ENCODE measurements around the gene PTPRC. TPM values are rescaled to one million over a fixed set of nuclear protein-coding genes. Genes with fewer than 3 reads are reported as not detected.

The PTPRC gene
- total RNA-seq, 2 experiments from 2014 or later, result 458 to 564 TPM

DNA sequence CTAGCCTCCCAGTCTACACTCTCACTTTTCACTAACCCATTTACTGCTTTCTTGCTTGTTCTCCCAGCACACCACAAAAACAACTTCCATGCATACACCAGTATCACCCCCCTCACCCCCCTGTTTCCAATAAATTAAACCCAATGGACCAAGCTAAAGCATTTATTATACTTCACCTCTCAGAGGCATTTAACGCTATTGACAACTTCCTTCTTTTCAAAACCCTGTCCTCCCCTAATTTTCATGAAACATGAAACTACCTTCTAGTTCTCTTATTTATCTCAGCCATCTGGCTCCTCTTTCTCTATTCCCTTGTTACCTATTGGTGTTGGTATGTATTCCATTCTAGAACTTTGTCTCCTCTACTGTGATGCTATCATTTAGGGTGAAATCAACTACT, 32.3 kb downstream of the PTPRC start:
- Mint-ChIP-seq H3K4me3 (peak overlapping the region; percentile 30), H3K27ac (peak overlapping the region; percentile 87), H3K36me3 (ENCODE audit: low read depth) (peaks cover 65% of the 10 kb centered on the region), H3K9me3 (ENCODE audit: low read depth) (no peaks in the 10 kb centered on the region), H3K27me3 (no peaks in the 10 kb centered on the region), H3K4me1 (peaks cover 90% of the 10 kb centered on the region)
- POLR2A ChIA-PET, result interaction anchor here (0.6 kb wide), 1 partner anchor 36 kb away, joined by 3 read pairs; no protein-coding TSS in a partner anchor
- intact Hi-C loops (cut with DNase I, micrococcal nuclease), result no loop called here
- DNase-seq (no peak), ATAC-seq (no peak)
- CTCF ChIA-PET, result interaction anchor here (0.5 to 7.2 kb wide), 4 partner anchors 9 to 811 kb away, joined by 4 to 58 read pairs (median 4); no protein-coding TSS in a partner anchor

DNA sequence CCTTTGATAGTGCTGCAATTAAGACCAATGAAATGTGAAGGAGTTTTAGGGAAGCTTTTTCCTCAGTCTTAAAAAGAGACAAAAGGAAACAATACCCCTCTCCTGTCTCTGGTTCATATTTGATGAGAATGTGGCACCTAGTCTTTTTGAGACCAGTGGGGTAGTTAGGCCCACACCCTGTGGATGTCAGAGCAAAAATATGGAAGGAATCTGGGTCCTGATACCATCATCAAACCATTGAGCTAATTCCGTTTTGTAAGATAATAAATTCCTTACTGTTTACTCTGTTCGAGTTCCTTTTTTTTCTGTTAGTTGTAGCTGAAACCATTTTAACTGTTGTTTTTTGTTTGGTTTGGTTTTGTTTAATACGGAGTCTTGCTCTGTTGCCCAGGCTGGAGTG, 33.3 kb downstream of the PTPRC start:
- POLR2A ChIA-PET, result interaction anchor here (0.9 kb wide), 1 partner anchor 9 kb away, joined by 4 read pairs; no protein-coding TSS in a partner anchor
- Mint-ChIP-seq H3K4me3 (no peak overlapping the region), H3K36me3 (ENCODE audit: low read depth) (peaks cover 62% of the 10 kb centered on the region), H3K27ac (peak overlapping the region; percentile 89), H3K4me1 (peaks cover 93% of the 10 kb centered on the region), H3K9me3 (ENCODE audit: low read depth) (no peaks in the 10 kb centered on the region), H3K27me3 (no peaks in the 10 kb centered on the region)
- CTCF ChIA-PET, result interaction anchor here (0.9 to 7.2 kb wide), 6 partner anchors 8 to 61 kb away, joined by 3 to 58 read pairs (median 4); no protein-coding TSS in a partner anchor
- DNase-seq (no peak), ATAC-seq (no peak)
- intact Hi-C loops (cut with DNase I, micrococcal nuclease), result no loop called here

DNA sequence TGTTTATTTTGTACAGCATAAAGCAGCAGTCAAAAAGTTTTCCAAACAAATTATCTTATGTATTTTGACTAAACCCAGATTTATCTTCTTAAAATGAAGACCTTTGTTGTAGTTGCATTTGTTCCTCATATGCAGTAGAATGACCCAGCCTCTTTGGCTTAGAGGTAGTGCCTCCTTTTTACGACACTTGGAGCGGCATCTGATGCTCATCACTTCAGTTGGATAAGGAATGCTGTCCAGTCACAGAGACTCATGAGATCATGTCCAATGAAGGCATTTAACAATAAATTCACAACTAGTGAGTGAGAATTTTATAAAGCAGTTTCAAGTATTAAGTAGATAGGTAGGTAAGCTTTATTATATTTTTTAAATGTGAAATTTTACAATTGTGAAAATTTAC, 35.2 kb downstream of the PTPRC start:
- Mint-ChIP-seq H3K27ac (peak overlapping the region; percentile 89), H3K36me3 (ENCODE audit: low read depth) (peaks cover 62% of the 10 kb centered on the region), H3K4me1 (peaks cover 93% of the 10 kb centered on the region), H3K9me3 (ENCODE audit: low read depth) (no peaks in the 10 kb centered on the region), H3K27me3 (no peaks in the 10 kb centered on the region), H3K4me3 (peak overlapping the region; percentile 44)
- CTCF ChIA-PET, result interaction anchor here (0.6 to 1.3 kb wide), 2 partner anchors 120 to 720 kb away, joined by 3 read pairs; no protein-coding TSS in a partner anchor
- intact Hi-C loops (cut with DNase I, micrococcal nuclease), result no loop called here
- ATAC-seq (no peak), DNase-seq (no peak)
- POLR2A ChIA-PET, result interaction anchor here (1.0 to 1.1 kb wide), 2 partner anchors 8 to 154 kb away, joined by 4 to 6 read pairs; no protein-coding TSS in a partner anchor

DNA sequence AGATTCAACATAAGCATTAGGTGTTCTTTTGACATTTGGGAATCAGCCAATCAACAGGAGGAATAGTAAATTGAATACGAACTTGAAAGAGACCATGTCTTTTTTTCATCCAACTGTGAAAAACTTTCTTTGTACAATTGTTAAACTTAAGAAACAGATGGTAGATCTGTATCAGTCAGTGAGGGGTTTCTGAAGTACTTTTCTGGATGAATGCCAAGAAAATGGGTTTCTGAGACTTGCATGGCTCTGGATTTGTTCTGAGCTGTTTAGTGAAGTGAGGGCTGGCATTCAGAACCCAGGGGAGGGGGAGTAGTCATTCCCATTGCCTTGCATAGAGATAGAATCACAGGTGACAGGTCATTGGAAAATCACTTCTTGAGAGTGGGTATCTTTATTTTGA, 37.4 kb downstream of the PTPRC start:
- Mint-ChIP-seq H3K9me3 (ENCODE audit: low read depth) (no peaks in the 10 kb centered on the region), H3K27me3 (no peaks in the 10 kb centered on the region), H3K27ac (peak overlapping the region; percentile 98), H3K4me1 (peaks cover 91% of the 10 kb centered on the region), H3K4me3 (peak overlapping the region; percentile 73), H3K36me3 (ENCODE audit: low read depth) (peaks cover 69% of the 10 kb centered on the region)
- intact Hi-C loops (cut with DNase I, micrococcal nuclease), result loop anchor here in 1 of 2 experiments (2.0 kb wide), 1 partner anchor 899 kb away; no protein-coding TSS in a partner anchor
- CTCF ChIA-PET, result interaction anchor here (0.8 to 7.7 kb wide), 3 partner anchors 7 to 55 kb away, joined by 3 to 58 read pairs (median 5); no protein-coding TSS in a partner anchor
- DNase-seq (peak; percentile 36), ATAC-seq (peak; percentile 35)
- POLR2A ChIA-PET, result interaction anchor here (1.0 kb wide), 1 partner anchor 14 kb away, joined by 3 read pairs; no protein-coding TSS in a partner anchor

DNA sequence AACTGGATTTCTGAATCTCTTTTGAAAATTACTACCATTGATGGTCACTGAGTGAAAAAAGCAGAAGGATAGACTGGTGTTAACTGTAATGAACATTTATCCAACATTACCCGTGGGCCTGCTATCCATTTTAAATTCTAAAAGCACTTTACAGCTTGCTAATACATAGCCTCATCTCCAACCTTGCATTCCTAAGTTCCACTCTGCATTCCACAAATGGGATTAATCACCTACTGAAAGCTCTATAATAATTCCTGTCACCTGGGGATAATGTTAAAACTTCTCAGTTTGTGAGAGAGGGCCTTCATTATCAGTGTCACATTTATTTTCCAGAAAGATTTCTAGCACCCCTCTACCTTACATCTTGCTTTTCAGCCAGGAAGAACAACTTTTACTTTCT, 38.2 kb downstream of the PTPRC start:
- CTCF ChIA-PET, result interaction anchor here (1.1 to 7.7 kb wide), 4 partner anchors 8 to 67 kb away, joined by 3 to 58 read pairs (median 4); no protein-coding TSS in a partner anchor
- POLR2A ChIA-PET, result interaction anchor here (0.6 kb wide), 1 partner anchor 113 kb away, joined by 7 read pairs; no protein-coding TSS in a partner anchor
- Mint-ChIP-seq H3K27ac (peak overlapping the region; percentile 98), H3K9me3 (ENCODE audit: low read depth) (no peaks in the 10 kb centered on the region), H3K27me3 (no peaks in the 10 kb centered on the region), H3K4me1 (peaks cover 89% of the 10 kb centered on the region), H3K4me3 (peak overlapping the region; percentile 73), H3K36me3 (ENCODE audit: low read depth) (peaks cover 62% of the 10 kb centered on the region)
- DNase-seq (no peak), ATAC-seq (no peak)
- intact Hi-C loops (cut with DNase I, micrococcal nuclease), result loop anchor here (1.0 to 2.0 kb wide), 3 partner anchors 8 to 900 kb away; no protein-coding TSS in a partner anchor

DNA sequence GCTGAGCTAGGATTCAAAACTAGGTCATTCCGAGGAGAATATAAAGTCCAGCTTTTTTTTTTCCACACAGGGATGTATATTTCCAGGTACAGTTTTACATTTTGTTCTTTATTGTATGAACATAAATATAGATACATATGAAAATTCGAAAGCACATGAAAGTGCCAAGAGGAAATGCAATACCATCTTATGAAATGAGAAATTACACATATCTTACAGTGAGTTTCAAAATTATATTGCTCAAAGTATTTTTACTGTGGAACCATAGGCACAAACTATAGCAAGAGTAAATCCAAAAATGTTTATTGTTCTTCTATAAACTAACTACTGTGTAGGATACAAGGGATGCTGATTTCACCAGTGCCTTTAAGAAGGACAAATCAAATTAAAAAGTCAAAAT, 39.0 kb downstream of the PTPRC start:
- H3K4me1 Mint-ChIP-seq, result peaks cover 88% of the 10 kb centered on the region
- DNase-seq (no peak), ATAC-seq (no peak)
- H3K36me3 Mint-ChIP-seq (ENCODE audit: low read depth), result peaks cover 58% of the 10 kb centered on the region
- H3K27ac Mint-ChIP-seq, result peak overlapping the region; percentile 98
- H3K4me3 Mint-ChIP-seq, result peak overlapping the region; percentile 73
- H3K9me3 Mint-ChIP-seq (ENCODE audit: low read depth), result no peaks in the 10 kb centered on the region
- H3K27me3 Mint-ChIP-seq, result no peaks in the 10 kb centered on the region
- intact Hi-C loops (cut with DNase I, micrococcal nuclease), result loop anchor here (1.0 to 2.0 kb wide), 3 partner anchors 9 to 901 kb away; no protein-coding TSS in a partner anchor
- ChIA-PET POLR2A (interaction anchor here (0.6 kb wide), 2 partner anchors 14 to 114 kb away, joined by 3 to 7 read pairs; no protein-coding TSS in a partner anchor), CTCF (interaction anchor here (0.6 to 7.7 kb wide), 7 partner anchors 9 to 399 kb away, joined by 3 to 58 read pairs (median 3); no protein-coding TSS in a partner anchor)

DNA sequence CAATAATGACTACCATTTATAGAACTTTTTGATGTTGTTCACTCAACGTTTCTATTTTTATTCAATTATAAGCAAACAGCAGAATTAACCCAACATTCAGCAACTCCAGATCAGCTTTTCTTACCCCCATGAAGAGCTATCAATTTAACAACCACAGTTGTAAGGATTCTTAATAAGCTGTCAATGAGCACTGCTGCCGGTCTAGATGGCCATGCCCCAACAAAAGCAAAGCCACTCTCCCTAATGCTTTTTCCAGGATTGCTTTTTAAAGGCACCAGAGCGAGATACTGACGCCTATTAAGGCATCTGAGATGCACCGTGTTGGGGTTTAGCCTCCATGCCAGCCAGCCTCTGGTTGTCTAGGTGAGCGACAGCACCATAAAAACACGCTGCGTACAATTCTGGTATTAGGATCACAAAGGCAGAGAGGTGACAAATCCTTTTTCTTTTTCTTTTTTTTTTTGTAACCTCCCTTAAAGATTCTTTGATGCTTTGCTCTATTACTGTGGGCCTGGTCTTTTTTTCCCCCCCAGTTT, 39.5 kb downstream of the PTPRC start:
- CTCF ChIA-PET, result interaction anchor here (0.6 to 7.7 kb wide), 6 partner anchors 9 to 399 kb away, joined by 3 to 58 read pairs (median 3); no protein-coding TSS in a partner anchor
- intact Hi-C loops (cut with DNase I, micrococcal nuclease), result no loop called here
- H3K9me3 Mint-ChIP-seq (ENCODE audit: low read depth), result no peaks in the 10 kb centered on the region
- peaks cover 88% of the 10 kb centered on the region for H3K4me1 Mint-ChIP-seq
- peaks cover 56% of the 10 kb centered on the region for H3K36me3 Mint-ChIP-seq (ENCODE audit: low read depth)
- no peaks in the 10 kb centered on the region for H3K27me3 Mint-ChIP-seq
- DNase-seq (peak; percentile 50), ATAC-seq (peak; percentile 21)
- POLR2A ChIA-PET, result interaction anchor here (0.6 to 1.1 kb wide), 4 partner anchors 9 to 68 kb away, joined by 3 to 5 read pairs (median 3); no protein-coding TSS in a partner anchor
- H3K4me3 Mint-ChIP-seq, result peak overlapping the region; percentile 73
- H3K27ac Mint-ChIP-seq, result peak overlapping the region; percentile 98

DNA sequence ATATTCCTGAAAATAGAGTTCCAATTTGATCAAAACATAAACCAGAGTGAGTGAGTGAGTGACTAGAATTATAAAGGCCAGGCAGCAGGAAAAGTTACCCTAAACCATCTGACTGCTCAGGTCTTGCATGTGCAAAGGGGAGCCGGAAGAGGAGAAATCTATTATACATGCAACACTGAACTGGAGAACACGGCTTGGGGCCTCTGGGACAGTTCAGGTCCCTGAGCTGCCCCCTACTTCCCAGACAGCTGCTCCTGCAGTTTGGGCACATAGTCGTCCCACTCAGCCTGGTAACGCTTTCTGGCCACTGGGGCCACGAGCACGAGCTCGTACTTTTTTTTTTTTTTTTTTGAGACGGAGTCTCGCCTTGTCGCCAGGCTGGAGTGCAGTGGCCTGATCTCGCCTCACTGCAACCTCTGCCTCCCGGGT, 40.1 kb downstream of the PTPRC start:
- Mint-ChIP-seq H3K9me3 (ENCODE audit: low read depth) (no peaks in the 10 kb centered on the region), H3K4me3 (peak overlapping the region; percentile 73), H3K36me3 (ENCODE audit: low read depth) (peaks cover 58% of the 10 kb centered on the region), H3K27ac (peak overlapping the region; percentile 98), H3K27me3 (no peaks in the 10 kb centered on the region), H3K4me1 (peaks cover 88% of the 10 kb centered on the region)
- ATAC-seq (peak; percentile 28), DNase-seq (peak; percentile 48)
- ChIA-PET POLR2A (interaction anchor here (0.6 to 1.1 kb wide), 5 partner anchors 9 to 68 kb away, joined by 3 to 5 read pairs (median 3); no protein-coding TSS in a partner anchor), CTCF (interaction anchor here (0.6 to 7.7 kb wide), 6 partner anchors 10 to 523 kb away, joined by 3 to 58 read pairs (median 4); no protein-coding TSS in a partner anchor)
- intact Hi-C loops (cut with DNase I, micrococcal nuclease), result no loop called here

DNA sequence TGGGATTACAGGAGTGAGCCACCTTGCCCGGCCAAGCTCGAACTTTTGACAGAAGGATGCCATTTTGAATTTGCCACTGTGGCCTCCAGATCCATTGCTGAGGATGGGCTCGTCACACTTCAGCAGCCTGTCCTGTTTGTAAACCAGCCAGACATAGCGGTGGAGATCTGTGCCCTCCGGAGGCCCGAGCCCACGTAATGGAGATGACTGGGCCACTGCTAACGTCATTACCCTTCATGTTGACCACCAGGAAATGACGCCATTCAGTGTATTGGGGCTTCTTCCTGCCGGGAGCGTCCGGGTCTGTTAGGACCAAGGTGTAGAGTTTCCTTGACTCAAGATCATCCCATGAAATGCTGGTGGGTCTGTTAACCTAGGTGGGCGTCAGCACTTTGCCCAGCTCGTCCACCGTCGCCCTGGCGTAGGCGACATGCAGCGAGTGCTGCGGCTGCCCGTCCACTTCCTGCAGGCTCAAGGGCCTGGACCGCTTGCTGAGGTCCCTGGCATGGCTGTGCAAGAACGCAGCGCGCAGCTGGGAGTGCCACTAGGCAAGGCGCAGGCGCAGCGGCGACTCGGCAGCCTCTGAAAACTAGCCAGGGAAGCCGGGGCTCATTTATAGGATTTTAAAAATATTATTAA, 40.8 kb downstream of the PTPRC start:
- CTCF ChIA-PET, result interaction anchor here (0.7 to 7.7 kb wide), 4 partner anchors 10 to 523 kb away, joined by 3 to 58 read pairs (median 4); no protein-coding TSS in a partner anchor
- Mint-ChIP-seq H3K36me3 (ENCODE audit: low read depth) (peaks cover 56% of the 10 kb centered on the region), H3K27ac (peak overlapping the region; percentile 98), H3K4me1 (peaks cover 89% of the 10 kb centered on the region), H3K27me3 (no peaks in the 10 kb centered on the region), H3K4me3 (peak overlapping the region; percentile 73), H3K9me3 (ENCODE audit: low read depth) (no peaks in the 10 kb centered on the region)
- POLR2A ChIA-PET, result interaction anchor here (0.6 to 1.1 kb wide), 6 partner anchors 10 to 160 kb away, joined by 3 to 5 read pairs (median 4); no protein-coding TSS in a partner anchor
- intact Hi-C loops (cut with DNase I, micrococcal nuclease), result loop anchor here (2.0 to 10.0 kb wide), 8 partner anchors 31 to 905 kb away; partner anchors contain the start of genes NEK7 (in 2 of the 2), C1orf53 (in 1 of the 2), DENND1B (in 1 of the 2) and LHX9 (in 1 of the 2)
- ATAC-seq, result peak; percentile 17
- peak; percentile 60 for DNase-seq

DNA sequence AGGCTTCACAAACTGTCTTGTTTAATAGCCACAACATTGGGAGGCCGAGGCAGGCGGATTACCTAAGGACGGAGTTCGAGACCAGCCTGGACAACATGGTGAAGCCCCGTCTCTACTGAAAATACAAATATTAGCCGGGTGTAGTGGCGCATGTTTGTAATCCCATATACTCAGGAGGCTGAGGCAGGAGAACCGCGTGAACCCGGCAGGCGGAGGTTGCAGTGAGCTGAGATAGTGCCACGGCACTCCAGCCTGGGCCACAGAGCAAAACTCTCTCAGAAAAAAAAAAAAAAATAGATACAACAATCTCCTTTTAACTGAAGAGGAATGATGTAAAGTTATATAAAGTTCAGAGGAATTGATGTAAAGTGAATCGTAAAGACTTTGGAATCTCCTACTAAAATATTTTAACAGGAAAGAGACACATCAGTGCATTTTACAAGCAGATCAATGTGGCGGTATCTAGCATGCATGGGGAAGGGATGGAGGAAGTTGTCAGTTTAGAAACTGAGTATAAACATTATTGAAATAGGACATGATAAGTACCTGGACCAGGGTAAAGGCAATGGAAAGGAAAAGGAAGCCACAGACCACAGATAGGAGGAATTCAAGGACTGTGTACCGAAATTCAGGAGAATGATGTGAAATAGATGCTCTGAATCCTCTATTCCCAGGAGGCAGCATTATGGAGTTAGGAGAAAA, 41.5 kb downstream of the PTPRC start:
- no peak for ATAC-seq
- Mint-ChIP-seq H3K4me1 (peaks cover 87% of the 10 kb centered on the region), H3K27ac (peak overlapping the region; percentile 98), H3K4me3 (peak overlapping the region; percentile 73), H3K9me3 (ENCODE audit: low read depth) (no peaks in the 10 kb centered on the region), H3K36me3 (ENCODE audit: low read depth) (peaks cover 55% of the 10 kb centered on the region), H3K27me3 (no peaks in the 10 kb centered on the region)
- intact Hi-C loops (cut with DNase I, micrococcal nuclease), result loop anchor here (2.0 to 10.0 kb wide), 8 partner anchors 32 to 906 kb away; partner anchors contain the start of genes NEK7 (in 2 of the 2), C1orf53 (in 1 of the 2), DENND1B (in 1 of the 2) and LHX9 (in 1 of the 2)
- CTCF ChIA-PET, result interaction anchor here (0.9 to 7.7 kb wide), 3 partner anchors 10 to 19 kb away, joined by 3 to 58 read pairs (median 3); no protein-coding TSS in a partner anchor
- DNase-seq, result peak; percentile 50
- POLR2A ChIA-PET, result interaction anchor here (0.6 to 2.8 kb wide), 4 partner anchors 24 to 161 kb away, joined by 3 to 16 read pairs (median 6); no protein-coding TSS in a partner anchor
